Osteocyte (in vitro differentiated cells): ENCODE results near the gene MEGF10. TPM values are rescaled to one million over a fixed set of nuclear protein-coding genes. Genes with fewer than 3 reads are reported as not detected.
A peak's percentile ranks its signal among the peaks of the same experiment; 100 is the strongest.

Source experiments
- DNase-seq: peaks from one replicate; pipeline ENCODE4 v3.0.0; 2021; ENCODE audit warnings: mixed read lengths; ENCODE audit not compliant: unreplicated experiment; ENCODE audit errors: extremely low spot score
- H3K27ac Mint-ChIP-seq: one replicate; pipeline ENCODE4 v1.8.0; 2021; ENCODE audit warnings: mild to moderate bottlenecking, mixed read lengths; ENCODE audit not compliant: unreplicated experiment
- H3K27me3 Mint-ChIP-seq: one replicate; pipeline ENCODE4 v1.8.0; 2021; ENCODE audit warnings: mixed read lengths; ENCODE audit not compliant: unreplicated experiment
- H3K36me3 Mint-ChIP-seq: one replicate; pipeline ENCODE4 v1.8.0; 2021; ENCODE audit warnings: mixed read lengths; ENCODE audit not compliant: unreplicated experiment
- H3K4me1 Mint-ChIP-seq: one replicate; pipeline ENCODE4 v1.8.0; 2021; ENCODE audit warnings: mixed read lengths; ENCODE audit not compliant: unreplicated experiment
- H3K4me3 Mint-ChIP-seq: one replicate; pipeline ENCODE4 v1.8.0; 2021; ENCODE audit warnings: mild to moderate bottlenecking, moderate library complexity, mixed read lengths; ENCODE audit not compliant: unreplicated experiment
- H3K9me3 Mint-ChIP-seq: one replicate; pipeline ENCODE4 v1.8.0; 2021; ENCODE audit warnings: mixed read lengths; ENCODE audit not compliant: unreplicated experiment
- total RNA-seq: library from RNA; stranded (reverse); gene quantifications from 2 replicates; pipeline ENCODE4 v1.2.1, GENCODE V29; 2021
- TF ChIP-seq, protein P1 (sequence below): fragments of 200-600 bp; sonication (generic); IDR thresholded peaks from 2 replicates; pipeline ENCODE4 v1.5.0; 2021; ENCODE audit warnings: antibody characterized with exemption, mild to moderate bottlenecking, moderate library complexity

MEGF10 gene
- total RNA-seq, 1 donor from 2014 or later, result 39.8 TPM

DNA sequence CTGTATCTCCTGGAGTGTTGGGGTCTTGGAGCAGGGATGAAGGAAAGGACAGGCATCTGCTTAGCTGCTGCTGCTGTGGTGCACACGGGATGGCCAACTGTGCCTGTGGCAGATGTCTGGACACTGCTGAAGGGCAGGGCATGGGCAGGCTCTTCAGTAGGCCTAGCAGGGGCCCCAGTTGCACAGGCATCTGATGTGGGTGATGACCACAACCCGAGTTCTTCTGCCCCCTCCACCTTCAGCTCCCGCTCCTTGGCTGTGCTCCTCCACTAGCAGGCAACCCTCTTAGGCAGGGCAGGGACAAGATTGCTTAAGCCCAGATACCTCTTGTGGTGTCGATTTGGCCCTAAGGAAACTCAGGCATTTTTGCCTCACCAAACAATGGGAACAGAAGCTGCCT, 9.0 kb upstream of the MEGF10 start:
- Mint-ChIP-seq H3K9me3 (no peaks in the 10 kb centered on the region), H3K36me3 (peaks cover 2% of the 10 kb centered on the region), H3K4me1 (peaks cover 11% of the 10 kb centered on the region), H3K27ac (no peak overlapping the region), H3K4me3 (no peak overlapping the region), H3K27me3 (peaks cover 20% of the 10 kb centered on the region)
- DNase-seq, result no peak
- TF ChIP-seq, protein P1, sequence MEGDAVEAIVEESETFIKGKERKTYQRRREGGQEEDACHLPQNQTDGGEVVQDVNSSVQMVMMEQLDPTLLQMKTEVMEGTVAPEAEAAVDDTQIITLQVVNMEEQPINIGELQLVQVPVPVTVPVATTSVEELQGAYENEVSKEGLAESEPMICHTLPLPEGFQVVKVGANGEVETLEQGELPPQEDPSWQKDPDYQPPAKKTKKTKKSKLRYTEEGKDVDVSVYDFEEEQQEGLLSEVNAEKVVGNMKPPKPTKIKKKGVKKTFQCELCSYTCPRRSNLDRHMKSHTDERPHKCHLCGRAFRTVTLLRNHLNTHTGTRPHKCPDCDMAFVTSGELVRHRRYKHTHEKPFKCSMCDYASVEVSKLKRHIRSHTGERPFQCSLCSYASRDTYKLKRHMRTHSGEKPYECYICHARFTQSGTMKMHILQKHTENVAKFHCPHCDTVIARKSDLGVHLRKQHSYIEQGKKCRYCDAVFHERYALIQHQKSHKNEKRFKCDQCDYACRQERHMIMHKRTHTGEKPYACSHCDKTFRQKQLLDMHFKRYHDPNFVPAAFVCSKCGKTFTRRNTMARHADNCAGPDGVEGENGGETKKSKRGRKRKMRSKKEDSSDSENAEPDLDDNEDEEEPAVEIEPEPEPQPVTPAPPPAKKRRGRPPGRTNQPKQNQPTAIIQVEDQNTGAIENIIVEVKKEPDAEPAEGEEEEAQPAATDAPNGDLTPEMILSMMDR, result no peak

DNA sequence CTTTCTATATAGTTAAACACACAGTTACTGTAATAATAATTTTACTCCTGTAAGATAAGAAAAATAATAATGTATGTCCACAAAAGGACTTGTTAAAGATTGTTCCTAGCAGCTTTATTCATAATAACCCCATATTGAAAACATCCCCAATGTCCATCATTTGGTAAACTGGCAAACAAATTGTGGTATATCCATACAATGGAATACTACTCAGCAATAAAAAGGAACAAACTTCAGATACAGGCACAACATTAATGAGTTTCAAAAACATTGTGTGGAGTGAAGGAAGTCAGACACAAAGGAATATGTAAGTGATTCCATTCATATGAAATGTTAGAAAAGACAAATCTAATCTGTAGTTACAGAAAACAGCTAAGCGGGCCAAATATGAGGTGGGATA, 1.9 kb upstream of the MEGF10 start:
- DNase-seq, result no peak
- no peaks in the 10 kb centered on the region for H3K9me3 Mint-ChIP-seq
- peaks cover 13% of the 10 kb centered on the region for H3K27me3 Mint-ChIP-seq
- no peaks in the 10 kb centered on the region for H3K36me3 Mint-ChIP-seq
- H3K4me3 Mint-ChIP-seq, result no peak overlapping the region
- H3K4me1 Mint-ChIP-seq, result peaks cover 30% of the 10 kb centered on the region
- no peak overlapping the region for H3K27ac Mint-ChIP-seq
- TF ChIP-seq, protein P1, result no peak

DNA sequence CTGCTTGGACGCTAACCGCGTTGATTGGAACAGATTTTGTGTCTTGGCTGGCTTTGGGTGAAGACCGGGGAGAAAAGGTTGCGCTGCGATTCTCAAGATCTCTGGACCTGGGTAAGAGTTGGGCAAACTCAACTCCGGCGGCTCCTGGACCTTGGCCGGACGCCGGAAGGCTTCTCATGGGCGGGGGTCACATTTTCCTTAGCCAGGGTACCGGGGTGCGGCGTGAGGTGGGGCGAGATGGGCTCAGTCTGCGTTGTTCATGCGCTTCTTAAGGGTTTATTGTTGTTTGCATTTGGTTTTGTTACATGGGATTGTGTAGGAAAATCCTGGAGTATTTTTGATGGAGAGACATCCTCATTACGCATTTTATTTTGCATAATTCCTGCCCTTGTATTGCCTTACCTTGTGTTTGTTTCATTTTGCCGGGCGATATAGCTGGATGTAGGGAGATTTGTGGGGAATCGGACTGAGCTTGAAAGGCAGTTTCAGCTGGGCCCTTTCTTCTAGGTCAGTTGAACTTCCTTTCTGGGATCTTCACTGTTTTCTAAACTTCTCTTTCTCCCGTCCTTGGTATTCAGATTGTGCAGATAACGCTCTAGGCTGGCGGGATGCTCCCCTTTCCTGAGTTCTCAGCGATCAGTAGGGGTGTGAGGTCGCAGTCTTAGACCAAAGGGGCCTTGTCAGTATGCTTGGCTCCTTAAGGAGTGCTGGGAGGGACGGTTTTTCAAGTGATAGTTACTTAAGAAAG, 524 bp downstream of the MEGF10 start:
- Mint-ChIP-seq H3K4me1 (peaks cover 42% of the 10 kb centered on the region), H3K4me3 (peak overlapping the region; percentile 93), H3K36me3 (no peaks in the 10 kb centered on the region), H3K27me3 (peaks cover 5% of the 10 kb centered on the region), H3K27ac (peak overlapping the region; percentile 86), H3K9me3 (no peaks in the 10 kb centered on the region)
- TF ChIP-seq, protein P1, result no peak
- DNase-seq, result no peak

DNA sequence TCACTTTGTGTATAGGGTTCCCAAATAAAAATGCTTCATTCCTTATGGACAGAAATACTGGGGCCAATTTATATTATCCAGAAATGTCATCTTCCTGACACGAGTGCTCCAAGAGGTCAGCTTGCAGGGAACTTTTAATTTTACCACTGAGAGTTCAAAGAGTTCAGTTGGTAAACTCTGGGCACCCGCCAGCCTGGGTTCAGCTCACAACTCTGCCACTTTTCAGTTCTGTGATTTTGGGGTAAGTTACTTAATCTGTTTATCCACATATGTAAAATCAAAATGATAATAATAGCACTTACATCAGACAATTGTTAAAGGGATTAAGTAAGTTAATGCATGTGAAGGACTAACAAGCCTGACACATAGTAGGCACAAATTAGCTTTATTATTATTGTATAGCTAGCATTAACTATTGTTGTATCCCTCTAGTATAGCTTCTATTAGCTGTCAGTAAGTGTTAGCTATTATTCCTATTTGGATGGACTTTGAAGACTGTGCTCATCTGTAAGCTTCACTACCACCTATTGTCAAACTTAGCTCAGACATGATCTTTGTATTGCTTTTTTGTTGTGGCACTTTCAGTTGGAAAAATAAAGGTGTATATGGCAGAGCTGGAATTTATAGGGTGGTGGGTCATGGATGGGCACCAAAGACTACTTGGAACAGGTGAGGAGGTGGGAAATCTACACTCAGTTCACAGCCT, 1.6 kb downstream of the MEGF10 start:
- peak overlapping the region; percentile 93 for H3K4me3 Mint-ChIP-seq
- peaks cover 53% of the 10 kb centered on the region for H3K4me1 Mint-ChIP-seq
- TF ChIP-seq, protein P1, result no peak
- no peaks in the 10 kb centered on the region for H3K36me3 Mint-ChIP-seq
- H3K9me3 Mint-ChIP-seq, result no peaks in the 10 kb centered on the region
- no peak for DNase-seq
- peaks cover 5% of the 10 kb centered on the region for H3K27me3 Mint-ChIP-seq
- peak overlapping the region; percentile 86 for H3K27ac Mint-ChIP-seq

DNA sequence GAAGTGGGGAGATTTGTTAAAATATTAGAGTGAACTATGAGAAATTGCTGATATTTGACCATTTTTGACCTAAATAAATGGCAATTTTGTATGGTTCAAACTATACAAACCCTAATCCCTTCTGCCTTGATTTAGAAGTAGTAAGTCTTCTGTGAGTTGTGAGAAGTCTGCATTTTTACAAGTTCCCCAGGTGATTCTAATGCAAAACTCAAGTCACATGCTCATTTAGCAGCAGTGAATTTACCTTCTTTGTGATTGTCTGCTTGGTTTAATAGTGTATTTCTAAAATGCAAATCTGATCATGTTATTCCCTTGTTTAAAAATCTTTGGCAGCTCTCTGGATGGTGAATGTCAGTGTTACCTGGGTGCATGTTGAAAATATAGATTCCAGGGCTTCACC, 2.8 kb downstream of the MEGF10 start:
- no peaks in the 10 kb centered on the region for H3K27me3 Mint-ChIP-seq

More for the DNA sequence above, 2.8 kb downstream of the MEGF10 start:
- H3K27ac Mint-ChIP-seq, result no peak overlapping the region
- TF ChIP-seq, protein P1, result no peak
- peaks cover 56% of the 10 kb centered on the region for H3K4me1 Mint-ChIP-seq
- H3K36me3 Mint-ChIP-seq, result no peaks in the 10 kb centered on the region
- no peak for DNase-seq
- H3K9me3 Mint-ChIP-seq, result no peaks in the 10 kb centered on the region
- H3K4me3 Mint-ChIP-seq, result no peak overlapping the region
